NCI-H2227 (cell line): ENCODE data around the gene APBB2.

Experiments
- DNase-seq: peaks from one replicate; lab custom pipeline; 2025; ENCODE audit not compliant: unreplicated experiment; lab: John Stamatoyannopoulos, UW

APBB2 gene

DNA sequence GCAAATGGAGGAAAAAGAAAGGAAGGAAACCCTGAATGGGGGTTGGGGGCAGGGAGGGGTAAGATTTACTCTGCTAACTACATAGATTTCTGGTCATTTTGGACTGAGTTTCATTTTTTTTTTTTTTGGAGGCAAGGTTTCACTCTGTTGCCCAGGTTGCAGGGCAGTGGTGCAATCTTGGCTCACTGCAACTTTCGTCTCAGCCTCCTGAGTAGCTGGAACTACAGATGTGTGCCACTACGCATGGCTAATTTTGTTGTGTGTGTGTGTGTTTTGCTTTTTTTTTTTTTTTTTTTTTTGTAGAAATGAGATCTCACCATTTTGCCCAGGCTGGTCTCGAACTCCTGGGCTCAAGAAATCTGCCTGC, 223.5 kb downstream of the APBB2 start:
- DNase-seq = no peak

DNA sequence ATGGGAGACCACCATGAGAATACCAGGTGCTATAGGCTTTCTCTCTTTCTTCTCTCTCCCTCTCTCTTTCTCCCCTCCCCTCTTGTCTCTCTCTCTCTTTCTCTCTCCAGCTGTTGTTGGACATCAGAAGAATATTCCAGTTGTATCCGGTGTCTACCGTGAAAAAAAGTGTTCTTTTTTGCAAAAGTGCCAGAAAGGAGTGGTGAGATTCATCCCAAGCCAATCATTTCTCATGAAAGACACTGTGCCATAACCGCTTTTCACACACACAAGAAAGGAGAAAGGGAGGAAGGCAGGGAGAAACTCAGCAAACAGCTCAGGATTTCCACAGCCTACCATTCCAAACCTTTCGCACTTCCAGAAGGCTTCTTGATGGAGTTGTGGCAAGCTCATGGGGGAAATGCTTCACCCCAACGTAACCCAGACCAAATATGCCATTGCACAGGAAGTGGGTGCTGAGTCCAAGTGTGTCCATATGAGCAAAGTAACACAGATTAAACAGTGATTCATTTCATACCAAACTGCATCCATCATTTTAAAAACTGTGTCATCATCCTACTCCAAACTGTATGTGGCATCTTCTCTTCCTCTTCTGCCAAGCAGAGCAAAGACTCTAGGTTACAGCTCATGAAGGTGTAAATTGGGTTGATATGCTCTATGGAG, 224.0 kb downstream of the APBB2 start:
- no peak for DNase-seq

DNA sequence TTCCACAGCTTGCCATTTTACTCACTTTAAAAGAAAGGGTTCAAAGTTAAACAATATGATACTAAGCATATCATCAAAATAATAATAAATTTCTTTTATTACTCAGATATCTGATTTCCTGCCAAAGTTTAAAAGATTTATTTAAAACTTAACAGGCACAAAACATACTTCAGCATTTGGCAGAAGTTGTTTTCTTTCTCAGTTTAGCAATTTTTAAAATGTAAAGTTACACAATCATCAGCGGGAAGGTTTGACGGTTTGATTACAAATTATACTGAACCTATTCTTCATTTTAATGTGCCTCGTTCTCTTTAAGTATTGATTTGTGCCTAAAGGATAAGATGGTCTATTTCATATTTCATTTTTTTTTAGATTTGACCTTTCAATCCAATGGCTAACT, 227.2 kb downstream of the APBB2 start:
- DNase-seq = no peak

DNA sequence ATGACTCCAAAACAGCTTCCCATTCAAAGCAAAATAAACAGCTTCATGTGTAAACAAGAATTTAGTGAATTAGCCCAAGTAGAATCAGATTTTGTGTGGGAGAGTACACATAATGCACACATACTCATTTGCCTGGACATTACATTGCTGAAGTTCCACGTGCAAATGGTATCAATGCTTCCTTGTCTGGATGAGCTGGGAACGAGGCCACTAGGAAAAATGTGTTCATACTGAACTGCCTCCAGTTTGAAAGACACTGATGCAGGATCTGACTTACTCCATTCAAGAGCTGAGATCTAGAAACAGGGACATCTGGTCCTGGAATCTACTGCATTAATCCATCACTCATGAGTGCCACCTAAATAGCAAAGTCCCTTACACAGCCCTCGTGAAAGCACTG, 228.0 kb downstream of the APBB2 start:
- no peak for DNase-seq

DNA sequence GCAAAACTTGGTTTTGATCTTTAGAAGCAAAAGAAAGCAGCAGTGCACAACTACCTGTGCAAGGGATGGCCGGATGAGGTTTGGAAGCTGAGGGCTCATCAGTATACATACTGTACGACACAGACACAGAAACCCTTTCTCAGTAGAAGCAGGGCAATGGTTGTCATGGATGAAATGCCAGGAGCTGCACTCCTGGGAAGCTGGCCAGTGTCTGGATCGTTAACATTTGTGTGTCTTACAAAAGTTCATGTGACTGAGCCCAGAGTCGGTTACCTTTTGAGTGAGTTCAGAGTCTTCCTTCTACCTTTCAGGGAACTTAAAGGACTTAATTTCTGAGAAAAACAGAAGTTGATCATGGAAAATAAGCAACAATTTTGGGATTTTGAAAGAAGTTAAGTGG, 230.3 kb downstream of the APBB2 start:
- DNase-seq = no peak

DNA sequence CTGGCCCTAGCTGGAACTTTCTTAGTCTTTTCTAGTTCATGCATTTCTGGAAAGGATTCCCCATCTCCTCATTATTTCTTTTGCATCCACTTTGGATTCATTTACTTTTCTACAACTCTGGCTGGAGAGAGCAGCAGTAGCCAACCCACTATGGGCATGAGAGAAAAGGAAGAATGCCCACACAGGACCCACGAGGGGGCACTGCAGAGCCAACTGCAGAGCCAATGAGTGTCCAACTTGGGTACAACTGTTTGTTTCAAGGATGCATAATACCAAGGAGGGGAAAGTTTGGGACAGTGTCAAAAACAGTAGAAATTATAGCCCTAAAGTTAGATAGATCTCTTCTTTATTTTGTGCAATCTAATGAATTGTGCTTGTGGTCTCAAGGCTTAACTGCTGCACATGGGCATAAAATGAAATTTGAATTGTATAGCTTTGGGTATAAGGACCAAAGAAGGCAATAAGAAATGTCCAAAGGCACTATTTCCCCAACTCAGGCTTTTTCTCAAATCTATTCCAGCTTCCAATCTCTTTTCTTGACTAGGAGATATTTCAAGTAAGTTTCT, 233.9 kb downstream of the APBB2 start:
- no peak for DNase-seq

DNA sequence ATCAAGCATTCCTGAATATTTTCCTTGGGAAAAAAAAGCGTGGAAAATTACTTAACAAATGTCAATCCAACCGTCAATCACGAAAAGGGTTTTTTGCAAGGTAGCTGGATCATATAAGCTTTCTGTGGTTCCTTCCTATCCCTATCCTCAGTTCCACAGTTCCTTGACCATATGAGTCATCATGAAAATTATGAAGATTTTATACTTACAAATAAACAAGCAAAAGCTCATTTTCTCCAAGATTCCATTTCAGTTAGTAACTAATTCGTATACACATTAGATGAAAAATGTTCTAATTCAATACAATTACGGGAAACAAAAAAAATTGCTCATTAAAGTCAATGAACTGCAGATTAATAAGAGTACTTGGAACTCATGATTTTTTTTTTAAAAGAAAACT, 235.8 kb downstream of the APBB2 start:
- no peak for DNase-seq

DNA sequence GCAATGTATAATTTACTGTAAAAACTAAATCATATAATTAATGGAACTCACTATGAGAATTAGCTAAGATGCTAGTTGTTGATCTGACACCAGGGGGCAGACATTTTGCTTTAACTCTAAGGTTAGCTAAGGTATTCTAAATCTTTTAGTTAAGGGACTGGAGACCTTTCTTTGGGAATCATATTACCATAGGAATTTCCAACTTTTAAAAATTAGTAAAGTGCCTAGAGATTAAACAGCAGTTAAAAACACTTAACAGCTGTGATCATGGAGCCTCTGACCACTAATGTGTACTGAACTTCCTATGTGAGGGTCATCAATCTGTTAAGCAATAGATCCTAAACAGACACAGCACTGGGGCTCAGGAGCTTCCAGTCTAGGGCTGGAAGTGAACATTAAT, 238.0 kb downstream of the APBB2 start:
- DNase-seq = peak; percentile 53

DNA sequence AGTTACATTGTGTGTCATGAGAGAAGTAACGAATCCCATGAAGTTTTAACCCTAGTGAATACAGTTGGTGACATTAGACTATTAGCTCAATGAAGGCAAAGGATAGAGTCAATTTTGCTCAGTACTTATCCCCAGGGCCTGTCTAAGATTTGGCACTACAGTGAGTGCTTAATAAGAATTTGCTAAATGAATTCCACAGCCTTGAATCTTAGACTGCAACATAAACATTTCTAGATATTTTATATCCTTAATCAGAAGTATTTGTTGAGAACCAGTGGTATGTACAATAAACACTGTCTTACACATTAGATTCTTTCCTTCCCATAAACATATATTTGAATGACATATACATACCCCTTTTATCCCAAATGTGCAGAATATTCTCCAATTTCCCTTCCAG, 241.6 kb downstream of the APBB2 start:
- DNase-seq = no peak

DNA sequence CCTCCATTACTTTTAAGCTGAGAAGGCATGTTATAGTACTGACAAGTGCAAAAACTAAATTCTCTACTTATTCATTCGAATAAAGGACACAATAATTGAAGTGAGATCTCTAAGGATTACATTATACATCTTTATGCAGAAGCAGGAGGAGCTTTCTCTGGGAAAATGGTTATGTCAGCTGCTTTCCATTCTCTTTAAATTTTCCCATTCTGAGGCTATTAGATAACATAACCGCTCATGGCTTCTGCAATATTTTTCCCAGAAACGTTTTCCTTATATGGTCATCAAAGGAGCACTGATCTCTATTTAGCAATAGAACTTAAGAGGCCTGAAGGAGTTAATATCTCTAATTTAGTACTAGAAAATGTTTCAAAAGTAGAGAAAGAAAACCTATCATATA, 243.0 kb downstream of the APBB2 start:
- DNase-seq = no peak

DNA sequence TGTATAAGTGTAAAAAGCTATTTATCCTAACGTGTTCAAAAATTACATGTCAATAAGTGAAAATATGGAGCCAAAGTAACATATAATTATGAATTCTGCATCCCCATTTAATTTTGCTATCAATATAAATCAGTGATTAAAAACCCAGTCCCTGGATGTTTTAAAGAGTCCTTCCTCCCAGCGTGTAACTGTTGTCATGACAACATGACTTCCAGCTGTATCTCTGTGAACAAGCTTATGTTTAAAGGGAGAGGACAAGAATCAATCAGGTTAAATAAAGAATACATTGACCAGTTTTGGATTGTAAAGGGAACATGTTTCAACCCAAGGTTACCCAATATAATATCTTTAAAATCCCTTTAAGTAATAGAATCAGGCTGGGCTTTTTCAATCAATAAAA, 244.8 kb downstream of the APBB2 start:
- peak; percentile 23 for DNase-seq

DNA sequence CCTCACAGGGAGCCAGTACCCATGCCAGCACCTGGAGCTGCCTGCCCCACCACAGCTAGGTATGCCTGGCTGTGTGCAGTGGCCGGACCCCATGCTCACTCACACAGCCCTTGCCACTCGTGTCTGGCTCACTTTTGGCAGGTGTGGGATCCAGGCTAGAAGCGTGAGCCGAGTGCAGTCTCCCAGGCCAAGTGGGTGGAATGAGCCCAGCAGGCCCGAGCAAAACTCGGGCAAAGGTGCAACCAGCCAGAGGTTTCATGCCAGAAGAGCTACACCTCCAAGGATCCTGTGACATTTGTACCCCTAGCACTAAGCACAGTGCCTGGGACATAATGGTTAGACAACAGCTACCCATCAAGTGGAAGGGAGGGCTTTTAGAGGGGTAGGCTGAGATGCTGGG, 246.8 kb downstream of the APBB2 start:
- DNase-seq = no peak

DNA sequence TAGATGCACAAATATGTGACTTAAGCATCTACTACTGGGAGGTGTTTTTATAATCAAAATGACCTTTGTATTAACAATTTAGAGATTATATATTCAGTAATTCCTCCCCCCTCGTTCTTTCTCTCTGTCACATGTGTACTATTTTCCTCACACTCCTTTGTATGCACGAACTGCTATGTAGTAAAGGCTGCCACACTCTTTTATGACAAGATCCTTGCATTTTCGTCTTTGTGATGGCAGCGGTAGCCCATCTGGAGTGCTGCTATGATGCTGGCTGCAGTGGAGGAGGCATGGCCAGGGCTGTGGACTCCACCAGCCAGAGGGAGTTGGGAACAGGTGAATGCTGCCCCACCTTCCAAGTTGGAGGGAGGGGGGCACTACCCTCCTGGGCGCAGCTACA, 248.3 kb downstream of the APBB2 start:
- no peak for DNase-seq

DNA sequence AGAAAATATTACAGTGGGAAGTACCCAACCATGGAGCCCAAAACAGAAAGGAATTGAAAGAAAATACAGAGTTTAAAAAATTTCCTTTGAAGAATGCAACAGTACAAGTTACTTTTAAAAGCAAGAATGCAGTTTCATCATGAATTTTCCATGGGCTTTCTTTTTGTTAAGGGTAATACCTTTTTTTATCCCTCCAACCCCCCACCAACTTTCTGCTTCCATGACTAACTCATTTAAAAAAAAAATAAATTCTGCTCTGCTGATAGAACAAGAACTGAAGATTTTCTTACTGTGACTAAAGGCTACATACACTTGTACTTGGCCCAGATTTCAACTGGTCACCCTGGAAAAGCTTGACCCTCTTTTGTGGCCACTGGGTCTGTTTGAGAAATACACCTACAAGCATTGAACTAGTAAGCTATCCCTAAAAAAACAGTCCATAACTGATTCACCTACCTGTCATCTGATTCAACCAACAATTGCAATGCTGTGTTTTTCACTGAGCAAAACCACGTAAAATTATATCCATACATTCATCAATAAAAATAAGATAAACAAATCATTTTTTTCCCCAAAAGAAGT, 250.4 kb downstream of the APBB2 start:
- no peak for DNase-seq

DNA sequence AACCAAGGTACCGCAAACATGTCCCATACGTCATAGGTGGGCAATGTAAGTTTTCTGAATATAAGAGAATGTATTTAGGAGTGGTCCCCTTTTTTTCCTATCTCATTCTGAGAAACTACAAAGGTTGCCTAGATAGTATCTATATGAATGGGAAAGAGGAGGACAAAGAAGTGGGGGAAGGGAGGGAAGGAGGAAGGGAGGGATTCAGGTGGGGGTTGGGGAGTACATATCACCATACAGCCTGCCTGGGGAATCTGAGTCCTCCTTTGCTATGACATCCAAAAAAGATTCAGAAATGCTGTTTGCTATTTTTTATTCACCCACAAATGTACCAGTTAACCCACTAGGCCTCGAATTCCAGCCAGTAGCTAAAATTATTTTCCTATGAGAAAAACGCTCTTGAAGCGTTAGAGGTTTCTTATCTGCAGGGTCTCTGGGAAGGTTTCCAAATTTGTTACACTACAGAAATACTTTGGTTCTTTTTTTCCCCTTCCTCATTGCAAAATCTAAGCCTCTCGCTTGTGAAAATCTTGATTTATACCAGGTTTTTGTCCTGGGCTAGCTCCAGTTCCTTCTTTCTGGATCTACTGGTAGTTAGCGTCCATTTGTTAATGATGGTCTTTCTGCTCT, 251.7 kb downstream of the APBB2 start:
- no peak for DNase-seq

DNA sequence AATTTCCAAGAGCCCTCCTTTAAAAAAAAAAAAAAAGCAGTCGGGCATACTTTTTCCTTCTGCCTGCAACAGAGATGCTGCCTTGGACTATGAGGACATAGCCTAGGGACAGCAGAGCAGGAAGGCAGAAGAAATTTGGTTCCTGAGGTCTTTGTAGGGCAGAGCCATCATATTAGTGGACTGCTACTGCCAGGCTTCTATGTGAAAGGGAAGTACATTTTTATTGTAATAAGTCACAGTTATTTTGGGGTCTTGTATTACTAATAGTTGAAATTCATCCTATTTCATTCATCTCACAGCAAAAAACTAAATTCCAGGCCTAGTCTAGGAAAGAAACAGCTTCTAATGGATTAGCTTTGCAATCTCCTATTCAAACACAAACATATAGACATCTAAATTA, 253.4 kb downstream of the APBB2 start:
- DNase-seq = no peak

DNA sequence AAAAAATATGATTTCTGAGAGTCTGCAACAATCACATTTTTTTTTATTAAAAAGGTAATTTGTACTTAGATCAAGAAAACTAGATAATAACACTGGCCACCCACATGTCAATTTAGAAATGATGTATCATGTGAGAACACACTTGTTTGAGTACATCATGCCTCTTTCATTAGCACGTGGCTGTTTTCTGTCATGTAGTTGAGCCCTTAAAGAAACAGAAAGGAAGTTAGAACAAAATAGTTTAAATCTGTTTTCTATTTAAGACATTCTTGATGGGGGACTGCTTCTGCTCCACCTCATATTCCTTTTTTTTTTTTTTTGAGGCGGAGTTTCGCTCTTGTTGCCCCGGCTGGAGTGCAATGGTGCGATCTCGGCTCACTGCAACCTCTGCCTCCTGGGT, 257.1 kb downstream of the APBB2 start:
- DNase-seq = no peak

DNA sequence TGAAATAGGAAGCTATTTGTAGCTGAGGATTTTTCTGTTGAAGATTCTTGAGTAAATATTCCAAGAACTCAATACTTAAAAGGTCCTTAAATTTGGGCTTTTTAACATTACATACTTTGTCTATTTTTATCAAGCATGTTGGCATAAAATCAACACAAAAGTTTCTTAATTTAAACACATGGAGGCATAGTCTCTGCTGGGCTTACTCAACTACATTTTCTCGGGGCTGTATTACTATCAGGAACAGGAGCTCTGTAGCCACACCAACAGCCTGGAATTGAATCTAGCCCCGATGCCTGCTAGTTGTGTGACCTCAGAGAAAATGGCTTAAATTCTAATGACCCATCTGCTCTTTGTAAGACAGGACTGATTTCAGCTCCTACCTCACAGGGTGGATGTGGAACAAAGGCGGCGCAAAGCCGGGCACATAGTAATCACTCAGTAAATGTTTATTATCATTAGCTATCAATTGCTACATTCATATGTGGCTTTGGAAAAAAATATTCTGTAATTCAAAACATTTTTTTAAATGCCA, 257.6 kb downstream of the APBB2 start:
- DNase-seq = no peak

DNA sequence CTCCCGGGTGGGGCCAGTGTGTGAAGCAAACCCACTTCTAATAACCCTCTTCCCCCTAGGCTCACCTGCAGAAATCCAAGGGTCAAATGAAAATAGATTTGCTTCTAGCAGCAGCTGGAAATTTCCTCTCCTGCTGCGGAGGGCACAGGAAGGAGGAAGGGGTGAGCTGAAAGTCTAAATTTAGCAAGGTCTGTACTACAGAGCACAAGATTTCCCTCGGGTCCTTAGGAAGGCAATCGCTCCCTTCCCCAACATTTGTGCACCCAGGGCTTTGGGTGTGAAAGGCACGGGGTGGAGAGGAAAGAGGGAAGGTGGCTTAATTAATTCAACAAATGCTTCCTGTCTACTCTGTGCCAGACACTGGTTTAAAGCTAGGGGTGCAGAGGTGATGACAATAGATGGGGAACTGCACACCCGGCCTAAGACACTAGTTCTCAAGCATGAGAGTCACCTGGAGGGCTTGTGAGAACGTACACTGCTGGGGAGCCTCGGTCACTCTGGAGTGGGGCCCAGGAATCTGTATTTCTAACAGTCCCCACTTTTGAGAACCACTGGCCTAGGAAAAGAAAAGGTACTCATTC, 260.2 kb downstream of the APBB2 start:
- peak; percentile 58 for DNase-seq

DNA sequence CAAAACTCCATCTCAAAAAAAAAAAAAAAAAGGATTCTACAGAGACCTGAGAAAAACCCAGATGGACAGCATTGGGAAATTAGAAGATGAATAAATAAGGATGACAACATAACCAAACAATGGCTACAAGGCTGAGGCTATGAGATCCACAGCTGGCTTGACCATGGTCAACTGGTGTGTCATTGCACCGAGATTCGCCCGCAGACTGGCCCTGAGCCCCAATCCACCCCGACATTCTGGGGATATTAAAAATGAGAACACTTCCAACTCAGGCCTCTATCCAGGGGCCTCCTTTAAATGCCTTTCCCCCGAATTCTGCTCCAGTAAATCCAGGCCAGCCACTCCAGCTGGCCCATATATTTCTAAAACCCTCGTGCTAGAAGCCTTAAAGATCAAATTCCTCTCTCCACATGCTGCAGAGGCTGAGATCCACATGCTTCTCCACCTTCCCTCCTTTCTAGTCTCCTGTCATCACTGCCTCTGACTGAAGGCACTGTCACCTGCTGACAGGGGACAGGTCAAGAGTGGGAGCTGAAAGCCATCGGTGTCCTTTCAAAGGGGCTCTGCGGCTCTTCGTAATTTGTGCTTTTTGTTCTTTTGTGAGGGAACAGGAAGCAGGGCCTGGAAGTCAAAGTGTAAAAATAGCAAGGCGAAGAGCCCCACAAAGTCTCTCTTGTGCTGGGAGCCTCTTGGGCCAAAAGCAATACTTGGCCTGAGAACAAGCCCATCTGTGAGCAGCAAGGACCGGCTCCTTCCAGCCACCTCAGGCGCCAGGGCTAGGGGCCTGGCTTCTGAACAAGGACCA, 260.9 kb downstream of the APBB2 start:
- DNase-seq = no peak

DNA sequence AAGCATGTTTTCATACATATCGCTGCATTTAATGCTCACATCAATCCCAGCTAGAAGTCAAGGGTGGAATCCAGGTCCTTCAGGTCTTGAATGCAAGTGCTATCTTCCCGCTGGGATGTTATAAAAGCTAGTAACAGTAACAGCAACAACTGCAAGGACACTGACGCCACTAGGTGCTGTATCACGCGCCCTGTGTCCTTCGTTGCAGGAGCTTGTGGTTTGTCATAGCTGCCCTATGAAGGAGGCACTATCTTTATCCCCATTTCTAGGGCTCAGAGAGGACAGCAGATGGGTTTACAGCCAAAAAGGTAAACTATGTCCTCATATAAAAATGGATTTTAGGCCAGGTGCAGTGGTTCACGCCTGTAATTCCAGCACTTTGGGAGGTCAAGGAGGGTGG, 261.7 kb downstream of the APBB2 start:
- no peak for DNase-seq
